OCI-LY3 (cell line): ENCODE measurements around the gene ENOPH1.

Experiments
- EZH2phosphoT487 ChIP-seq: fragments of 200-600 bp; shearing (Covaris generic); IDR thresholded peaks from 2 replicates; pipeline ENCODE4 v1.6.1; 2018; ENCODE audit warnings: antibody characterized with exemption, mixed run types, low read depth
- TF ChIP-seq, protein P1 (sequence below): fragments of 200-600, 300-600 bp; sonication (generic); IDR thresholded peaks from 2 replicates; pipeline ENCODE4 v1.5.1; 2014; ENCODE audit warnings: antibody characterized with exemption, low read length, low read depth

- TF ChIP-seq, protein P1, sequence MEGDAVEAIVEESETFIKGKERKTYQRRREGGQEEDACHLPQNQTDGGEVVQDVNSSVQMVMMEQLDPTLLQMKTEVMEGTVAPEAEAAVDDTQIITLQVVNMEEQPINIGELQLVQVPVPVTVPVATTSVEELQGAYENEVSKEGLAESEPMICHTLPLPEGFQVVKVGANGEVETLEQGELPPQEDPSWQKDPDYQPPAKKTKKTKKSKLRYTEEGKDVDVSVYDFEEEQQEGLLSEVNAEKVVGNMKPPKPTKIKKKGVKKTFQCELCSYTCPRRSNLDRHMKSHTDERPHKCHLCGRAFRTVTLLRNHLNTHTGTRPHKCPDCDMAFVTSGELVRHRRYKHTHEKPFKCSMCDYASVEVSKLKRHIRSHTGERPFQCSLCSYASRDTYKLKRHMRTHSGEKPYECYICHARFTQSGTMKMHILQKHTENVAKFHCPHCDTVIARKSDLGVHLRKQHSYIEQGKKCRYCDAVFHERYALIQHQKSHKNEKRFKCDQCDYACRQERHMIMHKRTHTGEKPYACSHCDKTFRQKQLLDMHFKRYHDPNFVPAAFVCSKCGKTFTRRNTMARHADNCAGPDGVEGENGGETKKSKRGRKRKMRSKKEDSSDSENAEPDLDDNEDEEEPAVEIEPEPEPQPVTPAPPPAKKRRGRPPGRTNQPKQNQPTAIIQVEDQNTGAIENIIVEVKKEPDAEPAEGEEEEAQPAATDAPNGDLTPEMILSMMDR: no peak
- TF ChIP-seq EZH2phosphoT487: no peak
These were observed 8.4 kb upstream of the ENOPH1 start for GRCh38 chr4:82421796-82422560.
